Testis (tissue), 2 donors: ENCODE data around the gene PATE4.

Experiments used
- CTCF ChIP-seq, 3 experiments: fragments of 450-650 bp in 2 of 3; fragments of 200-600 bp in 1 of 3; sonication (generic) in 1 of 3; IDR thresholded peaks; one replicate each; pipeline ENCODE4 v1.5.1; 2016 to 2019; ENCODE audit warnings: antibody characterized with exemption in 3 of 3, mild to moderate bottlenecking in 2 of 3, moderate library complexity in 1 of 3
- POLR2A ChIP-seq: fragments of 450-650 bp; IDR thresholded peaks from one replicate; pipeline ENCODE4 v1.6.1; 2017; ENCODE audit warnings: antibody characterized with exemption, mild to moderate bottlenecking, moderate library complexity

GRCh38 chr11:125871391-125872137 is 38.4 kb downstream of the PATE4 start:
- TF ChIP-seq POLR2A (no peak), CTCF (IDR thresholded peaks at IDR 0.05) (peak in 2 of 3 experiments; percentile 32 to 38)
